Liver (tissue), 9 donors: ENCODE results near the gene PCYT2. TPM values are rescaled to one million over a fixed set of nuclear protein-coding genes. Genes with fewer than 3 reads are reported as not detected.
A peak's percentile ranks its signal among the peaks of the same experiment; 100 is the strongest.

Experiments used
- DNase-seq: peaks from one replicate; pipeline ENCODE4 v3.0.0-alpha.2; 2017; ENCODE audit warnings: low spot score
- H3K27ac ChIP-seq, 2 donors: one replicate each; pipeline ENCODE4 v1.7.0; 2013; ENCODE audit warnings: inconsistent platforms in 2 of 2, low read length in 2 of 2, control low read depth in 1 of 2, low read depth in 1 of 2, mild to moderate bottlenecking in 1 of 2
- H3K27me3 ChIP-seq, 4 donors: one replicate each; pipeline versions ENCODE4 v1.6.1 to v1.7.0; 2013; ENCODE audit warnings: low read length in 3 of 4, inconsistent platforms in 1 of 4, mild to moderate bottlenecking in 1 of 4, moderate library complexity in 1 of 4; ENCODE audit not compliant: control insufficient read depth in 4 of 4, insufficient read depth in 4 of 4
- H3K36me3 ChIP-seq, 4 donors: one replicate each; pipeline versions ENCODE4 v1.6.1 to v1.7.0; 2013; ENCODE audit warnings: low read length in 3 of 4, mild to moderate bottlenecking in 3 of 4, low read depth in 1 of 4, moderate library complexity in 1 of 4; ENCODE audit not compliant: control insufficient read depth in 4 of 4, insufficient read depth in 3 of 4
- H3K4me1 ChIP-seq, 4 donors: one replicate each; pipeline versions ENCODE4 v1.6.1 to v1.7.0; 2013; ENCODE audit warnings: low read length in 3 of 4, mild to moderate bottlenecking in 3 of 4, moderate library complexity in 1 of 4; ENCODE audit not compliant: control insufficient read depth in 4 of 4, insufficient read depth in 4 of 4
- H3K4me3 ChIP-seq, 3 donors: one replicate each; pipeline versions ENCODE4 v1.6.1 to v1.7.0; 2013; ENCODE audit warnings: low read length in 3 of 3, control low read depth in 1 of 3, low read depth in 1 of 3, mild to moderate bottlenecking in 1 of 3
- H3K9ac ChIP-seq, 2 donors: one replicate each; pipeline ENCODE4 v1.7.0; 2013; ENCODE audit warnings: low read length in 2 of 2, mild to moderate bottlenecking in 2 of 2, moderate library complexity in 2 of 2, control low read depth in 1 of 2, low read depth in 1 of 2
- H3K9me3 ChIP-seq, 4 donors: one replicate each; pipeline versions ENCODE4 v1.6.1 to v1.7.0; 2013; ENCODE audit warnings: low read length in 3 of 4; ENCODE audit not compliant: control insufficient read depth in 4 of 4
- EGR1 ChIP-seq, 2 donors: IDR thresholded peaks; 2 replicates each; pipeline ENCODE4 v1.6.1; 2016 to 2018; ENCODE audit warnings: antibody characterized with exemption in 2 of 2, low read depth in 2 of 2
- FOXA1 ChIP-seq: IDR thresholded peaks from 2 replicates; pipeline ENCODE4 v1.6.1; 2016; ENCODE audit warnings: antibody characterized with exemption
- FOXA2 ChIP-seq: IDR thresholded peaks from 2 replicates; pipeline ENCODE4 v1.6.1; 2016; ENCODE audit warnings: antibody characterized with exemption
- GABPA ChIP-seq, 2 donors: IDR thresholded peaks in 1 of 2; conservative IDR thresholded peaks in 1 of 2; 2 replicates each; pipeline ENCODE4 v1.6.1; 2016; ENCODE audit warnings: antibody characterized with exemption in 2 of 2, mild to moderate bottlenecking in 1 of 2, moderate library complexity in 1 of 2
- HNF4A ChIP-seq, 2 donors: conservative IDR thresholded peaks; 2 replicates each; pipeline ENCODE4 v1.6.1; 2016; ENCODE audit warnings: antibody characterized with exemption in 2 of 2, mild to moderate bottlenecking in 2 of 2
- HNF4G ChIP-seq: IDR thresholded peaks from 2 replicates; pipeline ENCODE4 v1.6.1; 2016; ENCODE audit warnings: antibody characterized with exemption
- JUND ChIP-seq, 2 donors: IDR thresholded peaks; 2 replicates each; pipeline ENCODE4 v1.6.1; 2016; ENCODE audit warnings: antibody characterized with exemption in 2 of 2
- NR2F2 ChIP-seq: IDR thresholded peaks from 2 replicates; pipeline ENCODE4 v1.6.1; 2016; ENCODE audit warnings: antibody characterized with exemption
- RAD21 ChIP-seq, 2 donors: IDR thresholded peaks; 2 replicates each; pipeline ENCODE4 v1.6.1; 2016; ENCODE audit warnings: antibody characterized with exemption in 2 of 2, mild to moderate bottlenecking in 2 of 2
- RXRA ChIP-seq, 2 donors: IDR thresholded peaks; 2 replicates each; pipeline ENCODE4 v1.6.1; 2017 to 2018; ENCODE audit warnings: antibody characterized with exemption in 2 of 2, mild to moderate bottlenecking in 1 of 2
- SP1 ChIP-seq: IDR thresholded peaks from 2 replicates; pipeline ENCODE4 v1.6.1; 2018; ENCODE audit warnings: antibody characterized with exemption, mild to moderate bottlenecking
- TAF1 ChIP-seq: conservative IDR thresholded peaks from 2 replicates; pipeline ENCODE4 v1.6.1; 2016; ENCODE audit warnings: antibody characterized with exemption, mild to moderate bottlenecking
- YY1 ChIP-seq: IDR thresholded peaks from 2 replicates; pipeline ENCODE4 v1.6.1; 2016; ENCODE audit warnings: antibody characterized with exemption, mild to moderate bottlenecking
- WGBS: extraction: QIAGEN DNeasy Blood & Tissue Kit; methylation state at CpG from one replicate; pipeline ENCODE4 v1.1.7; 2013; 5-methylcytosine and 5-hydroxymethylcytosine counted together
- polyA plus RNA-seq, 2 donors: library from polyadenylated mRNA; stranded (reverse) in 1 of 2; unstranded in 1 of 2; fragments of 200-250 nt in 1 of 2; fragments of >200 nt in 1 of 2; fragmentation: Nextera tagmentation in 1 of 2; extraction: Ambion mirVana in 1 of 2; gene quantifications; one replicate each; pipeline versions ENCODE4 v1.2.1 to v1.2.3, GENCODE V29; 2013 to 2015
- total RNA-seq, 2 donors: library from RNA; depleted of rRNA; stranded (reverse); fragments of >200 nt; gene quantifications; one replicate each; pipeline ENCODE4 v1.2.3, GENCODE V29; 2014
- TF ChIP-seq, protein P1 (sequence below): IDR thresholded peaks from 2 replicates; pipeline ENCODE4 v1.6.1; 2016; ENCODE audit warnings: antibody characterized with exemption
- TF ChIP-seq, protein P2 (sequence below): IDR thresholded peaks from 2 replicates; pipeline ENCODE4 v1.6.1; 2016; ENCODE audit warnings: antibody characterized with exemption
- TF ChIP-seq, protein P3 (sequence below): IDR thresholded peaks from 2 replicates; pipeline ENCODE4 v1.6.1; 2016; ENCODE audit warnings: antibody characterized with exemption, mild to moderate bottlenecking
- TF ChIP-seq, protein P4 (sequence below): IDR thresholded peaks from 2 replicates; pipeline ENCODE4 v1.6.1; 2016; ENCODE audit warnings: antibody characterized with exemption
- TF ChIP-seq, protein P5 (sequence below): fragments of 150-350 bp; IDR thresholded peaks from 2 replicates; pipeline ENCODE4 v1.5.1; 2017; ENCODE audit warnings: improper control_type of control experiment, low read depth, low read length; ENCODE audit not compliant: missing input control
- donor health status: healthy.
- donor health status: healthy.
- donor health status: healthy.
- donor health status: healthy.
- donor health status: healthy.

PCYT2 gene
- total and polyA plus RNA-seq, 4 donors: 63.9 to 101 (median 88.4) TPM

GRCh38 chr17:81863123-81863675 is 48.0 kb downstream of the PCYT2 start (continued):
- TF ChIP-seq, protein P1, sequence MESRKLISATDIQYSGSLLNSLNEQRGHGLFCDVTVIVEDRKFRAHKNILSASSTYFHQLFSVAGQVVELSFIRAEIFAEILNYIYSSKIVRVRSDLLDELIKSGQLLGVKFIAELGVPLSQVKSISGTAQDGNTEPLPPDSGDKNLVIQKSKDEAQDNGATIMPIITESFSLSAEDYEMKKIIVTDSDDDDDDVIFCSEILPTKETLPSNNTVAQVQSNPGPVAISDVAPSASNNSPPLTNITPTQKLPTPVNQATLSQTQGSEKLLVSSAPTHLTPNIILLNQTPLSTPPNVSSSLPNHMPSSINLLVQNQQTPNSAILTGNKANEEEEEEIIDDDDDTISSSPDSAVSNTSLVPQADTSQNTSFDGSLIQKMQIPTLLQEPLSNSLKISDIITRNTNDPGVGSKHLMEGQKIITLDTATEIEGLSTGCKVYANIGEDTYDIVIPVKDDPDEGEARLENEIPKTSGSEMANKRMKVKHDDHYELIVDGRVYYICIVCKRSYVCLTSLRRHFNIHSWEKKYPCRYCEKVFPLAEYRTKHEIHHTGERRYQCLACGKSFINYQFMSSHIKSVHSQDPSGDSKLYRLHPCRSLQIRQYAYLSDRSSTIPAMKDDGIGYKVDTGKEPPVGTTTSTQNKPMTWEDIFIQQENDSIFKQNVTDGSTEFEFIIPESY: no peak

GRCh38 chr17:81860756-81861568 is 50.2 kb downstream of the PCYT2 start:
- peaks cover 2 to 12% (median 5%) of the 10 kb centered on the region in 4 donors for H3K36me3 ChIP-seq
- H3K9ac ChIP-seq: peak overlapping the region; percentile 58 to 97
- TF ChIP-seq, protein P2, sequence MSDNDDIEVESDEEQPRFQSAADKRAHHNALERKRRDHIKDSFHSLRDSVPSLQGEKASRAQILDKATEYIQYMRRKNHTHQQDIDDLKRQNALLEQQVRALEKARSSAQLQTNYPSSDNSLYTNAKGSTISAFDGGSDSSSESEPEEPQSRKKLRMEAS: peak; percentile 93
- TF ChIP-seq, protein P1: no peak
- TF ChIP-seq NR2F2 (peak; percentile 88), HNF4G (no peak), TAF1 (no peak), SP1 (peak; percentile 100), GABPA (IDR thresholded peaks at IDR 0.05 in 1 of 2, conservative IDR thresholded peaks at IDR 0.05 in 1 of 2) (peak; percentile 91 to 98), RXRA (IDR thresholded peaks at IDR 0.05) (peak; percentile 58 to 71), HNF4A (conservative IDR thresholded peaks at IDR 0.05) (peak; percentile 66 to 67), FOXA2 (peak; percentile 4), FOXA1 (peak; percentile 6), EGR1 (IDR thresholded peaks at IDR 0.05; ENCODE audit: low read depth in 2 of 2) (peak in 1 of 2 donors; percentile 17), RAD21 (IDR thresholded peaks at IDR 0.05) (no peak), JUND (IDR thresholded peaks at IDR 0.05) (peak; percentile 81 to 93), YY1 (peak; percentile 97)
- TF ChIP-seq, protein P3, sequence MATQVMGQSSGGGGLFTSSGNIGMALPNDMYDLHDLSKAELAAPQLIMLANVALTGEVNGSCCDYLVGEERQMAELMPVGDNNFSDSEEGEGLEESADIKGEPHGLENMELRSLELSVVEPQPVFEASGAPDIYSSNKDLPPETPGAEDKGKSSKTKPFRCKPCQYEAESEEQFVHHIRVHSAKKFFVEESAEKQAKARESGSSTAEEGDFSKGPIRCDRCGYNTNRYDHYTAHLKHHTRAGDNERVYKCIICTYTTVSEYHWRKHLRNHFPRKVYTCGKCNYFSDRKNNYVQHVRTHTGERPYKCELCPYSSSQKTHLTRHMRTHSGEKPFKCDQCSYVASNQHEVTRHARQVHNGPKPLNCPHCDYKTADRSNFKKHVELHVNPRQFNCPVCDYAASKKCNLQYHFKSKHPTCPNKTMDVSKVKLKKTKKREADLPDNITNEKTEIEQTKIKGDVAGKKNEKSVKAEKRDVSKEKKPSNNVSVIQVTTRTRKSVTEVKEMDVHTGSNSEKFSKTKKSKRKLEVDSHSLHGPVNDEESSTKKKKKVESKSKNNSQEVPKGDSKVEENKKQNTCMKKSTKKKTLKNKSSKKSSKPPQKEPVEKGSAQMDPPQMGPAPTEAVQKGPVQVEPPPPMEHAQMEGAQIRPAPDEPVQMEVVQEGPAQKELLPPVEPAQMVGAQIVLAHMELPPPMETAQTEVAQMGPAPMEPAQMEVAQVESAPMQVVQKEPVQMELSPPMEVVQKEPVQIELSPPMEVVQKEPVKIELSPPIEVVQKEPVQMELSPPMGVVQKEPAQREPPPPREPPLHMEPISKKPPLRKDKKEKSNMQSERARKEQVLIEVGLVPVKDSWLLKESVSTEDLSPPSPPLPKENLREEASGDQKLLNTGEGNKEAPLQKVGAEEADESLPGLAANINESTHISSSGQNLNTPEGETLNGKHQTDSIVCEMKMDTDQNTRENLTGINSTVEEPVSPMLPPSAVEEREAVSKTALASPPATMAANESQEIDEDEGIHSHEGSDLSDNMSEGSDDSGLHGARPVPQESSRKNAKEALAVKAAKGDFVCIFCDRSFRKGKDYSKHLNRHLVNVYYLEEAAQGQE: peak; percentile 30
- TF ChIP-seq, protein P4, sequence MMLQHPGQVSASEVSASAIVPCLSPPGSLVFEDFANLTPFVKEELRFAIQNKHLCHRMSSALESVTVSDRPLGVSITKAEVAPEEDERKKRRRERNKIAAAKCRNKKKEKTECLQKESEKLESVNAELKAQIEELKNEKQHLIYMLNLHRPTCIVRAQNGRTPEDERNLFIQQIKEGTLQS: no peak
- TF ChIP-seq, protein P5, sequence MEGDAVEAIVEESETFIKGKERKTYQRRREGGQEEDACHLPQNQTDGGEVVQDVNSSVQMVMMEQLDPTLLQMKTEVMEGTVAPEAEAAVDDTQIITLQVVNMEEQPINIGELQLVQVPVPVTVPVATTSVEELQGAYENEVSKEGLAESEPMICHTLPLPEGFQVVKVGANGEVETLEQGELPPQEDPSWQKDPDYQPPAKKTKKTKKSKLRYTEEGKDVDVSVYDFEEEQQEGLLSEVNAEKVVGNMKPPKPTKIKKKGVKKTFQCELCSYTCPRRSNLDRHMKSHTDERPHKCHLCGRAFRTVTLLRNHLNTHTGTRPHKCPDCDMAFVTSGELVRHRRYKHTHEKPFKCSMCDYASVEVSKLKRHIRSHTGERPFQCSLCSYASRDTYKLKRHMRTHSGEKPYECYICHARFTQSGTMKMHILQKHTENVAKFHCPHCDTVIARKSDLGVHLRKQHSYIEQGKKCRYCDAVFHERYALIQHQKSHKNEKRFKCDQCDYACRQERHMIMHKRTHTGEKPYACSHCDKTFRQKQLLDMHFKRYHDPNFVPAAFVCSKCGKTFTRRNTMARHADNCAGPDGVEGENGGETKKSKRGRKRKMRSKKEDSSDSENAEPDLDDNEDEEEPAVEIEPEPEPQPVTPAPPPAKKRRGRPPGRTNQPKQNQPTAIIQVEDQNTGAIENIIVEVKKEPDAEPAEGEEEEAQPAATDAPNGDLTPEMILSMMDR: peak; percentile 47

More at GRCh38 chr17:81860756-81861568, 50.2 kb downstream of the PCYT2 start:
- H3K4me3 ChIP-seq: peak overlapping the region; percentile 84 to 93 (median 86)
- DNase-seq: peak; percentile 99
- H3K9me3 ChIP-seq: no peaks in the 10 kb centered on the region
- H3K4me1 ChIP-seq: peaks cover 10 to 59% (median 43%) of the 10 kb centered on the region in 4 donors
- H3K27ac ChIP-seq: peak overlapping the region; percentile 94 to 95
- WGBS: under 1% methylated on average over 74 of the region's 74 CpGs
- H3K27me3 ChIP-seq: no peaks in the 10 kb centered on the region
